ENCODE results near the gene ACAT2. TPM values are rescaled to one million over a fixed set of nuclear protein-coding genes. Genes with fewer than 3 reads are reported as not detected.
A peak's percentile ranks its signal among the peaks of the same experiment; 100 is the strongest.

Gene ACAT2
- 14.5 and 54.0 TPM in 2 replicates for total RNA-seq

DNA sequence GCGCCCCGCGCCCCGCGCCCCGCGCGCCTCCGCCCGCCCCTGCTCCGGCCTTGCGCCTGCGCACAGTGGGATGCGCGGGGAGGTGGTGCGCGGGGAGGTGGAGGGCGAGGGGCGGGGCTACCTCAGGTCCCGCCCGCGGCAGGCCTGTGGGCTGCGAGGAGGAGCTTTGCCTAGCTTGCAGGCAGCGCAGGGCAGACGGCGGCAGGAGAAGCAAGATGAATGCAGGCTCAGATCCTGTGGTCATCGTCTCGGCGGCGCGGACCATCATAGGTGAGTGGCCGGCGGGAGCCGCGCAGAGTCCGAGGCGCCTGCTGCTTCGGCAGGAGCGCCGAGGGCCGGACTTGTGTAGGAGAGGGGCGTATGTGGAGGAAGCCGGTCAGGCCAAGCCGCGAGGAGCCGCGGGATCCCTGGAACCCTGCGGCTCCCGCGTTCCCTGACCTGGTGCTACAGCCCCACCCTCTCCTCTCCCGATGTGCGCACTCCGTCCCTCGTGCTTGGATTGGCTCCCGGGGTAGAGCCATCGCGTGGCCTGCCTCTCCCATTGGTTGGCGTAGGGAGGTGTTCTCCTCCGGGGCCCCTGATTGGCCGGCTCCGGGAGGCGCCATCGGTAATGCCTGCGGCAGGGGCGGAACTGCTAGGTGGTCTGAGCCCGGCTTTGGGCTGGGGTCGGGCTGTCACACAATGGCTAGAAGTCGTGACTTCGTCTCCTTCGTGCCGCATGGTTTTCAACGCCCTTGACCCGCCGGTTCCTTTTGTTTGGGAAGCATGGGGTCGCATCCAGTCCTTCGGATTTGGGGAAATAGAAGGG lies at the start of gene ACAT2:
Gene ACAT2 (plus strand): TSS at position 173 of the 808 bp plus-strand sequence. CDS start 43 bp downstream, at position 216.

DNA sequence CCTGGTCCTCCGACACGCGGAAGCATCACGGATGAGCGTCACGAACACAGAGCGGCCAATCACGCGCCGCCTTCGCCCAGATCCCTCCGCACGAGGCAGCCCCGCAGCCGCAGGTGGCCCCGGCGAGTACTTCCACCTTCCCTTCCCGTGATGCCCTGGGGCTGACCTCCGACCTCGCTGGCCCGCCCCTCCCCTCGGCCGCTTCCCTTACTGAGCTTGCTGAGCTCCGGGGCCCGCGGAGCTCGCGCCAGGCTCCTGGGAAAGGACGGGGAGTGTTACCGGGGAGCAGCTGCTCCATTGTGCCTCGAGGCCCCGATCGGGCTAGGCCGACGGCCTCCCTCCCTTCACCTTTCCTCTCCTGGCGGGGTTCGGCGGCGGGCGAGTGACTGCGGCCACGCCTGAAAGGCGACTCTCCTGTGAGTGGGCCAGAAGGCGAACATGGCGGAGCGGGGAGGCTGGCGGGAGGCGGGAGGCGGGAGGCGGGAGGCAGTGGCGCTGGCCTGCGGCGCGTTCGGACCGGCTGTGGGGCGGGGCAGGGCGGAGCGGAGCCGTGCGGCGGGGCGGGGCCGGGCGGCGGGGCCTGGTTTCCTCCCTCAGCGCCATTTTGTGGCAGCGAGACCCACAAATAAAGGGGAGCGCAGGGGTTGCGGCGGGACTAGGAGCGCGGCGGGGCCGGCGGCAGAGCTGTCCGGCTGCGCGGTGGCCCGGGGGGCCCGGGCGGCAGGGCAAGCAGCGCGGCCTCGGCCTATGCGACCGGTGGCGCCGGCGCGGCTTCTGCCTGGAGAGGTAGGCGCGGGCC lies 34.7 kb upstream of the ACAT2 start, which contains the start of gene WTAP:
Gene WTAP (plus strand): TSS at position 589 of the 799 bp plus-strand sequence. CDS start 8,760 bp downstream, outside the sequence.

DNA sequence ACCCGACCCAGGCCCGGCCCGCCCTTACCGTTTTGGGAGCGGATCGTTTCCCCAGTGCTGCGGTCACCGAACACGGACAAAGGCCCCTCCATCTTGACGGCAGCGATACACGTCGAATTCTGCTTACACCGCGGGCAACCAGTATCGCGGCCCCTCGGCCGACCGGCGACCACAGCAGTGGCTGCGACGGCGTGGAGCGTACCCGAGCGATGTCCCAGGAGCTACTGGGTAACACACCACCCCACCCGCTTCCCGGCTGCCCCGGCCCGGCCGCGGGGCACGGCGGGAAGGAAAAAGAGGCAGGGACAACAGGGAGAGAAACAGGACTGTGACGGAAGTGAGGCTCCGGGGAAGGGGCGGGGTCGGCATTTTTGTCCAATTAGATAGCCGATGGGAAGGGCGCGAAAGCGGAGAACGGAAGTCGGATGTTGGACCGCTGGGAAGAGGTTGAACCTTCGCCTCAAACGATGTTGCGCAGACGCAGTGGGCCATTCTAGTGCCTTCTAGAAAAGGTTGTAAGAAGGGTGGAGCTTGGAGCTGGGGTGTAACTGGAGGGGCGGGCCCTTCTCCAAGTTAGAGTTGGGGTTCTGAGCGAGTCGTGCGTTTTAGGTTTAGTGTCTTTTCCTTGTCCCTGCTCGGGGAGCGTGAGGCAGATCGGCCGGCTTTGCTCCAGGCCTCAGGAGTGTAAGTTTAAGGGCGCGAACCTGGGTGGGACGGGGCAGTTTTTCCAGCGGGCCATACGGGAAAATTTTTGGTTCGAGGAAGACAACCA lies 27.7 kb downstream of the ACAT2 start, which contains the start of gene TCP1:
Gene TCP1 (minus strand): TSS at position 226 of the 772 bp plus-strand sequence. CDS start 134 bp downstream, at position 92.

DNA sequence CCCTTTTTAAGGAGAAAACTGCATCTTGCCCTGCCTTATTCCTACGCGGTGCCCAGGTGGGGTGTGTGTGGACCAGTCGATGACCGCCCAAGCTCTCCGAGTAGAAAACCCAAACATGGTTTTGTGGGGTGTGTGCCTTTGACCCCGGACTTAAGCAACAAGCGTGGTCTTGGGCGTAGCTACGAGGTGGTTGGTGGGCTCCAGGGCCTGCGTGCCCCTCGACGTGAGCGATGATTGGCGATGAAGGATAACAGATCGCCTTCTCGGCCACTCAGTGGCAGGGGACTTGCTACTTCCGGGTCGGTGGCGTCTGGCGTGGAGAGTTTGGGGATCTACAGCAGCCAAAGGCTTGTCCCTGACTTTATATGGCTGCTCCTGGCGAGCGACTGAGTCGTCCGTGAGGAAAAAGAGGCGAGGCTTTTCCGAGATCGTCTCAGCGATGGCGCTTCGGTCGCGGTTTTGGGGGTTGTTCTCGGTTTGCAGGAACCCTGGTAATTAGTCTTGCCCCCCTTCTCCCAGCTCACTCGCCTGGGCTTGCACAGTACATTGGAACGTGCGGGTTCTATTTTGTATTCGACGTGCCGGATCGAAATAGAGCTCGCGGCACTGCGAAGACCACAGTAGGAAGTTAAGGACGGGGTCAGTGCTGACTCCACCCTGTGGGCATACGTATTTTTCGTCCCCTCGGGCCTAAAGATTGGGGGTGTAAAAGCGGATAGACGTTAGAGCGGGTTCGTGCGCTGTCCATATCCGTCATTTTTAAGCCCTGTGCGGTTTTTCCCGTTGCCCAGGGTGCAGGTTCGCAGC lies 28.5 kb downstream of the ACAT2 start, which contains the start of gene MRPL18:
Gene MRPL18 (plus strand): TSS at position 319 of the 807 bp plus-strand sequence. CDS start 121 bp downstream, at position 440.

DNA sequence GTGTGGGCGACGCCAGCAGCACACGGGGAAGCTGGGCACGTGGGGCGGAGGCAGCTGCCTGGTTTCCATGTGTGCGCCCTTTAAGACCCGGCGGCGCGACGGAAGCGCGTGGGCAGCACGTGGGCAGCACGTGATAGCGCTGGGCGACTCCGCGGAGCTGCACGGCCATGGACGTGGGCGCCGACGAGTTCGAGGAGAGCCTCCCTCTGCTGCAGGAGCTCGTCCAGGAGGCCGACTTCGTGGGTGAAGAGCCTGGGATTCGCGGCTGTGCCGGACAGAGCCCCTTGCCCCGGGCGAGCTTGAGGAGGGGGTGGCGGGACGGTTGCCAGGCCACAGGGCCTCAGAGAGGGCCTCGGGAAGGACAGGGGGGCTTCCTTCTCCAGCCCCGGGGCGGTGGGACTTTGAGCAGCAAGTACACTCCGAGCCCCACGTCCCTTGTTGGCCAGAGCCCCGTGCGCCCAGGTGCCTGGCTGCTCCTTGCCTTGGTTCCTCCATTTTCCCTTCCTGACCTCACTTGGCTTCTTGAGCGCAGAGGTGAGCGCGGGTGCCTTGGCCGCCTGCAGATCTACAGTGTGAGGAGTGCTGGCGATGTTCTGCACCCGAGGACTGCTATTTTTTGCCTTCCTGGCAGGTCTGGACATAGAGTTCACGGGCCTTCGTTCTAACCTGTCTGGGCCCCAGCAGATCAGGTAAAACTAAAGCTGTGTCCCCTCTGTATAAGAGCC lies 38.5 kb downstream of the ACAT2 start, which contains the start of gene PNLDC1:
Gene PNLDC1 (plus strand): TSS at position 136 of the 725 bp plus-strand sequence. CDS start 32 bp downstream, at position 168.

Small RNA genes within 50 kb of the gene (small RNA-seq; reads per million reads assigned to genes)
- not detected for gene RNU4ATAC18P
- 626 reads per million, percentile 99 among the genes with 10 or more reads in this experiment for gene SNORA20
- not detected for gene SNORA29

Other genes with a start within 250 kb of the ACAT2 start
- gene SOD2, start 68.8 kb upstream of the ACAT2 start, total RNA-seq: 22.0 and 38.7 TPM in 2 replicates
- gene WTAP, start 34.5 kb upstream of the ACAT2 start, total RNA-seq: 77.1 and 80.1 TPM in 2 replicates
- gene TCP1, start 27.6 kb downstream of the ACAT2 start, total RNA-seq: 126 and 204 TPM in 2 replicates
- gene MRPL18, start 28.4 kb downstream of the ACAT2 start, total RNA-seq: 38.9 and 57.3 TPM in 2 replicates
- gene PNLDC1, start 38.2 kb downstream of the ACAT2 start, total RNA-seq: 0.11 TPM in 1 of 2 replicates, not detected in the other
- gene MAS1, start 128.9 kb downstream of the ACAT2 start, total RNA-seq: not detected in 2 replicates
- gene IGF2R, start 207.0 kb downstream of the ACAT2 start, total RNA-seq: 85.2 and 106 TPM in 2 replicates

Measured in placental epithelial cell (primary cell).